K562 (cell line): ENCODE results near the gene ORMDL3. TPM values are rescaled to one million over a fixed set of nuclear protein-coding genes. Genes with fewer than 3 reads are reported as not detected.

Experiments used
- ATAC-seq: fragments of 200-7000 bp; cut with Tn5 transposase; 3 replicates; pipeline ENCODE4 v1.9.1; 2020; ENCODE audit warnings: moderate library complexity
- BruUV-seq: library from RNA; stranded (reverse); fragments of 400-500 nt; replicated peaks from 2 replicates; lab custom pipeline; 2021; lab: Mats Ljungman, UMichigan
- CTCF ChIA-PET: fragments of 300-600 bp; formaldehyde crosslinking; extraction: SDS; loops from one replicate; lab custom pipeline; 2021; ENCODE audit warnings: low intra/inter-chr PET ratio; lab: Yijun Ruan, JAX
- POLR2A ChIA-PET: fragments of 300-600, 350-650 bp; sonication (Branson Sonifier 250); formaldehyde crosslinking; extraction: SDS; loops from one replicate; lab custom pipeline; 2021; ENCODE audit warnings: antibody characterized with exemption, inconsistent platforms; lab: Yijun Ruan, JAX
- DNase-seq, 4 experiments: peaks; one replicate each; pipeline versions ENCODE4 v3.0.0 to v3.0.0-alpha.2; 2011 to 2018; ENCODE audit warnings: low spot score in 3 of 4, mixed read lengths in 3 of 4; ENCODE audit errors: extremely low read depth in 1 of 4
- FAIRE-seq: peaks from 2 replicates; lab custom pipeline; 2011; peaks lifted over from hg19 to GRCh38; lab: Jason Lieb, UNC
- H2AFZ ChIP-seq: 2 replicates; pipeline ENCODE4 v1.6.0; 2011; ENCODE audit warnings: low read depth, low read length, control low read depth, inconsistent platforms
- H3K27ac ChIP-seq: fragments of 200-600 bp; 3 replicates; pipeline ENCODE4 v1.8.0; 2011; ENCODE audit warnings: low read depth, mild to moderate bottlenecking, control low read depth, inconsistent platforms, low read length, moderate library complexity, mixed read lengths; ENCODE audit errors: extremely low read depth
- H3K27me3 ChIP-seq, 2 experiments: fragments of 300-600 bp in 1 of 2; 2 replicates in 1 of 2; 3 replicates in 1 of 2; pipeline versions ENCODE4 v1.6.0 to v1.8.0; 2011; ENCODE audit warnings: inconsistent platforms in 2 of 2, low read length in 2 of 2, mild to moderate bottlenecking in 1 of 2, mixed read lengths in 1 of 2, moderate library complexity in 1 of 2; ENCODE audit not compliant: control insufficient read depth in 2 of 2, insufficient read depth in 2 of 2
- H3K36me3 ChIP-seq: fragments of 300-600 bp; 3 replicates; pipeline ENCODE4 v1.8.0; 2011; ENCODE audit warnings: mild to moderate bottlenecking, low read length, inconsistent platforms; ENCODE audit not compliant: control insufficient read depth, insufficient read depth
- H3K4me1 ChIP-seq, 2 experiments: fragments of 200-600 bp in 1 of 2; replicated peaks in 1 of 2; 2 replicates in 1 of 2; 3 replicates in 1 of 2; pipeline versions ENCODE4 v1.5.1 to v1.8.0; 2011; ENCODE audit warnings: inconsistent platforms in 2 of 2, low read length in 2 of 2, mild to moderate bottlenecking in 1 of 2, mixed read lengths in 1 of 2, moderate library complexity in 1 of 2; ENCODE audit not compliant: control insufficient read depth in 2 of 2, insufficient read depth in 2 of 2
- H3K4me2 ChIP-seq: 2 replicates; pipeline ENCODE4 v1.6.1; 2011; ENCODE audit warnings: low read length, control low read depth, inconsistent platforms, mixed read lengths; ENCODE audit not compliant: insufficient read depth
- H3K4me3 ChIP-seq: fragments of 200-600 bp; sonication (generic), shearing (Covaris generic); 2 replicates; pipeline ENCODE4 v1.5.1; 2016; ENCODE audit warnings: control low read depth, inconsistent platforms
- H3K79me2 ChIP-seq: fragments of 200-600 bp; 3 replicates; pipeline ENCODE4 v1.8.0; 2011; ENCODE audit warnings: low read length, inconsistent platforms; ENCODE audit not compliant: control insufficient read depth, insufficient read depth
- H3K9ac ChIP-seq, 2 experiments: 2 replicates each; pipeline versions ENCODE4 v1.6.0 to v1.6.1; 2011; ENCODE audit warnings: low read depth in 2 of 2, low read length in 2 of 2, control low read depth in 1 of 2, inconsistent platforms in 1 of 2, mild to moderate bottlenecking in 1 of 2, mixed read lengths in 1 of 2; ENCODE audit not compliant: insufficient read depth in 1 of 2
- H3K9me1 ChIP-seq: one replicate; pipeline ENCODE4 v1.6.0; 2011; ENCODE audit warnings: inconsistent platforms, mild to moderate bottlenecking, low read length, moderate library complexity; ENCODE audit not compliant: control insufficient read depth, insufficient read depth
- H3K9me3 ChIP-seq: replicated peaks from 2 replicates; pipeline ENCODE4 v1.5.1; 2011; ENCODE audit warnings: low read depth, low read length, inconsistent platforms; ENCODE audit not compliant: control insufficient read depth, insufficient read depth
- H4K20me1 ChIP-seq: replicated peaks from 2 replicates; pipeline ENCODE4 v1.6.1; 2011; ENCODE audit warnings: low read length, inconsistent platforms, mixed read lengths; ENCODE audit not compliant: control insufficient read depth, insufficient read depth
- GATA2 ChIP-seq: sonication (generic); formaldehyde crosslinking; IDR thresholded peaks from 2 replicates; pipeline ENCODE4 v1.4.0; 2020; ENCODE audit warnings: mild to moderate bottlenecking, missing genetic modification reagents
- KDM4B ChIP-seq, 2 experiments: fragments of 450-650 bp in 1 of 2; sonication (generic) in 1 of 2; IDR thresholded peaks; 2 replicates each; pipeline ENCODE4 v1.6.1; 2016 to 2017; ENCODE audit warnings: borderline replicate concordance in 2 of 2, antibody characterized with exemption in 1 of 2, low read depth in 1 of 2, mild to moderate bottlenecking in 1 of 2
- MAFK ChIP-seq: IDR thresholded peaks from 2 replicates; pipeline ENCODE4 v1.6.1; 2011; ENCODE audit warnings: low read length, improper control_type of control experiment
- NFE2 ChIP-seq: IDR thresholded peaks from 2 replicates; pipeline ENCODE4 v1.6.1; 2014; ENCODE audit warnings: antibody characterized with exemption, low read depth
- SETDB1 ChIP-seq: IDR thresholded peaks from one replicate; pipeline ENCODE4 v1.6.1; 2012; ENCODE audit warnings: low read length, control low read depth, inconsistent platforms
- SMARCE1 ChIP-seq: fragments of 450-650 bp; IDR thresholded peaks from 2 replicates; pipeline ENCODE4 v1.7.1; 2016; ENCODE audit warnings: mild to moderate bottlenecking
- ZKSCAN8 ChIP-seq: fragments of 200-800 bp; sonication (Bioruptor generic); IDR thresholded peaks from 2 replicates; pipeline ENCODE4 v1.6.1; 2016; ENCODE audit warnings: missing genetic modification characterization, missing compliant biosample characterization
- ZNF124 ChIP-seq: sonication (generic); formaldehyde crosslinking; IDR thresholded peaks from 2 replicates; pipeline ENCODE4 v1.8.1; 2022; ENCODE audit warnings: missing genetic modification reagents
- ZNF217 ChIP-seq: sonication (generic); formaldehyde crosslinking; IDR thresholded peaks from 2 replicates; pipeline ENCODE4 v1.8.0; 2022; ENCODE audit warnings: mild to moderate bottlenecking, missing genetic modification reagents
- ZNF830 ChIP-seq: fragments of 250-450 bp; sonication (Bioruptor Pico); IDR thresholded peaks from 2 replicates; pipeline ENCODE4 v1.5.0; 2021; ENCODE audit warnings: mild to moderate bottlenecking
- WGBS: fragments of 100-300 bp; shearing (Covaris generic); methylation state at CpG from one replicate; pipeline ENCODE4 v1.1.6; 2016; ENCODE audit warnings: low coverage, mixed read lengths; ENCODE audit not compliant: insufficient coverage; ENCODE audit errors: missing lambda C conversion rate; 5-methylcytosine and 5-hydroxymethylcytosine counted together
- in situ Hi-C: fragments of 300-500 bp; cut with MboI; formaldehyde crosslinking; loops from 4 replicates; pipeline ENCODE4 v1.15.0; 2018; ENCODE audit warnings: inconsistent platforms, mixed read lengths
- intact Hi-C: fragments of 100-400 bp; cut with micrococcal nuclease; formaldehyde crosslinking; loops from 2 replicates; pipeline ENCODE4 v1.14.2; 2022
- polyA plus RNA-seq, 8 experiments: library from polyadenylated mRNA; depleted of rRNA in 4 of 8; stranded (reverse) in 5 of 8; unstranded in 3 of 8; fragments of >200 nt; fragmentation: Nextera tagmentation in 2 of 8; fragmentation: Illumina TruSeq in 1 of 8; extraction: Ambion mirVana in 2 of 8; extraction: Trizol in 1 of 8; gene quantifications; 2 replicates each; pipeline versions ENCODE4 v1.2.1 to v1.2.3, GENCODE V29; 2011 to 2014; ENCODE audit warnings: inconsistent platforms in 1 of 8, missing spikeins in 1 of 8
- total RNA-seq, 7 experiments: library from RNA; depleted of rRNA in 6 of 7; stranded (reverse); fragments of >200 nt in 6 of 7; fragmentation: Illumina TruSeq in 2 of 7; extraction: Trizol in 2 of 7; gene quantifications; 2 replicates each; pipeline versions ENCODE4 v1.2.1 to v1.2.3, GENCODE V29; 2011 to 2021; ENCODE audit warnings: low replicate concordance in 1 of 7
- TF ChIP-seq, protein P1 (sequence below): IDR thresholded peaks from 2 replicates; pipeline ENCODE4 v1.6.1; 2011; ENCODE audit warnings: borderline replicate concordance, low read depth, mild to moderate bottlenecking, moderate library complexity, low read length; ENCODE audit not compliant: insufficient read depth, poor library complexity, severe bottlenecking

Gene ORMDL3
- total and polyA plus RNA-seq, 9 of the 15 experiments (the other 6 are each of a cell fraction or from before 2014, with no cell fraction given): 2.7 to 57.4 (median 27.1) TPM

DNA sequence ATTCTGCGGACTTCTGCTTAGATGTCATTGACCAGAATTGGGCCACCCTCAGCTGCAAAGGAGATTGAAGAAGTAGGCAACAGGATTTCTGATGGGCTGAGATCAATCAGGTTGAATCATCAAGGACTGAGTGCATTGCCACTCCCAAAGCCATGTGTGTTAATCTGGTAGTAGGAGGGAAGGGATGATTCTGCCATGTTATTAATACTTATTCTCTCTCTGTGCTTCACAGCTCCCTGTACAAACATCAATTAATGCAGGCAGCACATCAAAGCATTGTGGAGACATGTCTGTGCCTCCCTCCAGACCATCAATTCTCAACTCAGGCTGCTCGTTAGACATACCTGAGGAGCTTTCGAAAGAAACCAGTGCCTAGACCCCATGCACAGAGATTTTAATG, 11.7 kb upstream of the ORMDL3 start:
- no peak for TF ChIP-seq ZNF217 (CRISPR knock-in tag)
- TF ChIP-seq ZNF830 (CRISPR knock-in tag): no peak
- TF ChIP-seq MAFK: no peak
- TF ChIP-seq GATA2: no peak
- no peak for TF ChIP-seq SMARCE1
- no peak for TF ChIP-seq ZKSCAN8 (CRISPR knock-in tag)
- no peak for TF ChIP-seq KDM4B (IDR thresholded peaks at IDR 0.05; ENCODE audit: borderline replicate concordance in 2 of 2, low read depth in 1 of 2)
- TF ChIP-seq ZNF124 (CRISPR knock-in tag): no peak
- TF ChIP-seq, protein P1, sequence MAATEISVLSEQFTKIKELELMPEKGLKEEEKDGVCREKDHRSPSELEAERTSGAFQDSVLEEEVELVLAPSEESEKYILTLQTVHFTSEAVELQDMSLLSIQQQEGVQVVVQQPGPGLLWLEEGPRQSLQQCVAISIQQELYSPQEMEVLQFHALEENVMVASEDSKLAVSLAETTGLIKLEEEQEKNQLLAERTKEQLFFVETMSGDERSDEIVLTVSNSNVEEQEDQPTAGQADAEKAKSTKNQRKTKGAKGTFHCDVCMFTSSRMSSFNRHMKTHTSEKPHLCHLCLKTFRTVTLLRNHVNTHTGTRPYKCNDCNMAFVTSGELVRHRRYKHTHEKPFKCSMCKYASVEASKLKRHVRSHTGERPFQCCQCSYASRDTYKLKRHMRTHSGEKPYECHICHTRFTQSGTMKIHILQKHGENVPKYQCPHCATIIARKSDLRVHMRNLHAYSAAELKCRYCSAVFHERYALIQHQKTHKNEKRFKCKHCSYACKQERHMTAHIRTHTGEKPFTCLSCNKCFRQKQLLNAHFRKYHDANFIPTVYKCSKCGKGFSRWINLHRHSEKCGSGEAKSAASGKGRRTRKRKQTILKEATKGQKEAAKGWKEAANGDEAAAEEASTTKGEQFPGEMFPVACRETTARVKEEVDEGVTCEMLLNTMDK: no peak
- TF ChIP-seq SETDB1: no peak
- no peak for TF ChIP-seq NFE2
- Histone ChIP-seq H3K36me3 (no peaks in the 10 kb centered on the region), H4K20me1 (0 out of 2 replicates have a peak, but pooled peaks cover 3% of the 10 kb centered on the region), H3K4me3 (no peak overlapping the region), H3K9me1 (no peaks in the 10 kb centered on the region), H3K4me2 (no peak overlapping the region), H3K9me3 (no peaks in the 10 kb centered on the region), H3K4me1 (peaks cover 18 to 21% of the 10 kb centered on the region in 2 experiments), H3K27ac (no peak overlapping the region), H3K79me2 (no peaks in the 10 kb centered on the region), H3K27me3 (peaks cover 4% of the 10 kb centered on the region in 2 experiments; a peak in 4 of 5 replicates), H2AFZ (no peak overlapping the region), H3K9ac (no peak overlapping the region; a peak in 1 of 4 replicates)
- DNase-seq (no peak), ATAC-seq (no peak), FAIRE-seq (no peak)
- ChIA-PET CTCF (interaction anchor here (1.6 to 1.8 kb wide), 2 partner anchors 20 to 41 kb away, joined by 4 to 7 read pairs; partner anchors contain the start of gene PSMD3), POLR2A (interaction anchor here (0.8 to 1.5 kb wide), 3 partner anchors 8 to 412 kb away, joined by 3 to 5 read pairs (median 4); partner anchors contain the start of gene PSMD3)
- intact Hi-C loops (loop anchor here (1.0 kb wide), 1 partner anchor 41 kb away; the partner anchor contains the start of gene PSMD3), in situ Hi-C loops (no loop called here)
- BruUV-seq: no TSS peak
- WGBS: 44% methylated on average over 3 of the region's 3 CpGs
